Transverse colon (tissue), 4 donors: Measurements from ENCODE around the gene FMO3.
A peak's percentile ranks its signal among the peaks of the same experiment; 100 is the strongest.

Experiments
- POLR2A ChIP-seq: fragments of 450-650 bp; IDR thresholded peaks from one replicate; pipeline ENCODE4 v1.6.1; 2016; ENCODE audit warnings: antibody characterized with exemption, mild to moderate bottlenecking, moderate library complexity
- POLR2AphosphoS5 ChIP-seq, 3 donors: sonication (generic); formaldehyde crosslinking; IDR thresholded peaks; one replicate each; pipeline ENCODE4 v1.6.1; 2016; ENCODE audit warnings: antibody characterized with exemption in 3 of 3
- TF ChIP-seq, protein P1 (sequence below), 5 experiments: fragments of 200-600 bp in 3 of 5; fragments of 450-650 bp in 2 of 5; sonication (generic) in 3 of 5; IDR thresholded peaks; 1 replicate in 2 of 5; 2 replicates in 3 of 5; pipeline ENCODE4 v1.5.1; 2016 to 2017; ENCODE audit warnings: antibody characterized with exemption in 5 of 5, inconsistent platforms in 3 of 5, mild to moderate bottlenecking in 2 of 5, moderate library complexity in 1 of 5

- TF ChIP-seq, protein P1, sequence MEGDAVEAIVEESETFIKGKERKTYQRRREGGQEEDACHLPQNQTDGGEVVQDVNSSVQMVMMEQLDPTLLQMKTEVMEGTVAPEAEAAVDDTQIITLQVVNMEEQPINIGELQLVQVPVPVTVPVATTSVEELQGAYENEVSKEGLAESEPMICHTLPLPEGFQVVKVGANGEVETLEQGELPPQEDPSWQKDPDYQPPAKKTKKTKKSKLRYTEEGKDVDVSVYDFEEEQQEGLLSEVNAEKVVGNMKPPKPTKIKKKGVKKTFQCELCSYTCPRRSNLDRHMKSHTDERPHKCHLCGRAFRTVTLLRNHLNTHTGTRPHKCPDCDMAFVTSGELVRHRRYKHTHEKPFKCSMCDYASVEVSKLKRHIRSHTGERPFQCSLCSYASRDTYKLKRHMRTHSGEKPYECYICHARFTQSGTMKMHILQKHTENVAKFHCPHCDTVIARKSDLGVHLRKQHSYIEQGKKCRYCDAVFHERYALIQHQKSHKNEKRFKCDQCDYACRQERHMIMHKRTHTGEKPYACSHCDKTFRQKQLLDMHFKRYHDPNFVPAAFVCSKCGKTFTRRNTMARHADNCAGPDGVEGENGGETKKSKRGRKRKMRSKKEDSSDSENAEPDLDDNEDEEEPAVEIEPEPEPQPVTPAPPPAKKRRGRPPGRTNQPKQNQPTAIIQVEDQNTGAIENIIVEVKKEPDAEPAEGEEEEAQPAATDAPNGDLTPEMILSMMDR (IDR thresholded peaks at IDR 0.05) = peak; percentile 33 to 46 (median 39)
- no peak for TF ChIP-seq POLR2A
- no peak for TF ChIP-seq POLR2AphosphoS5 (IDR thresholded peaks at IDR 0.05)
Observed at GRCh38 chr1:171081314-171081753, 9.4 kb upstream of the FMO3 start.
